Measurements from ENCODE around the gene ERC2.

DNA sequence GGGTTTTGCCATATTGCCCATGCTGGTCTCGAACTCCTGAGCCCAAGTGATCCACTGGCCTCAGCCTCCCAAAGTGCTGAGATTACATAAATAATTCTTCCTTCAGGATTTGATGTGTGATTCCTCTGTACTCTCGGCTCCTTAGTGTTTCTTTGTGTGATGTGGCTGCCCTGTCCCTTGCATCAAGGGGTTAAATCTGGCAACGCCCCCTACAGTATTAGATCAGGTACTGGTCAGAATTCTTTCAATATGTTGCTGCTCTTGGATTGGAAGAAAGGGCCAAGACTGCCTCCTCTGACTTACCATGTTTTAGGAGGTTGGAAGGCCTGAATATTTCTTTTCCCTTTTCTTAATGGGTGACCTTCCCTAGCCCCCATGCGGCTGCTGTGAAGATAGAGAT lies 590.6 kb downstream of the ERC2 start:
- TF ChIP-seq POLR2A (IDR thresholded peaks at IDR 0.05; ENCODE audit: low read depth, low read length), result no peak
- TF ChIP-seq POLR2AphosphoS5 (IDR thresholded peaks at IDR 0.05; ENCODE audit: low read depth, low read length), result no peak

Measured in GM12892 (cell line).